LNCAP (cell line): ENCODE measurements around the gene ZNF700.

ENCODE experiments used
- TF ChIP-seq, protein P1 (sequence below): fragments of 450-650 bp; IDR thresholded peaks from 2 replicates; pipeline ENCODE4 v1.5.1; 2017; ENCODE audit warnings: mild to moderate bottlenecking

The ZNF700 gene

DNA sequence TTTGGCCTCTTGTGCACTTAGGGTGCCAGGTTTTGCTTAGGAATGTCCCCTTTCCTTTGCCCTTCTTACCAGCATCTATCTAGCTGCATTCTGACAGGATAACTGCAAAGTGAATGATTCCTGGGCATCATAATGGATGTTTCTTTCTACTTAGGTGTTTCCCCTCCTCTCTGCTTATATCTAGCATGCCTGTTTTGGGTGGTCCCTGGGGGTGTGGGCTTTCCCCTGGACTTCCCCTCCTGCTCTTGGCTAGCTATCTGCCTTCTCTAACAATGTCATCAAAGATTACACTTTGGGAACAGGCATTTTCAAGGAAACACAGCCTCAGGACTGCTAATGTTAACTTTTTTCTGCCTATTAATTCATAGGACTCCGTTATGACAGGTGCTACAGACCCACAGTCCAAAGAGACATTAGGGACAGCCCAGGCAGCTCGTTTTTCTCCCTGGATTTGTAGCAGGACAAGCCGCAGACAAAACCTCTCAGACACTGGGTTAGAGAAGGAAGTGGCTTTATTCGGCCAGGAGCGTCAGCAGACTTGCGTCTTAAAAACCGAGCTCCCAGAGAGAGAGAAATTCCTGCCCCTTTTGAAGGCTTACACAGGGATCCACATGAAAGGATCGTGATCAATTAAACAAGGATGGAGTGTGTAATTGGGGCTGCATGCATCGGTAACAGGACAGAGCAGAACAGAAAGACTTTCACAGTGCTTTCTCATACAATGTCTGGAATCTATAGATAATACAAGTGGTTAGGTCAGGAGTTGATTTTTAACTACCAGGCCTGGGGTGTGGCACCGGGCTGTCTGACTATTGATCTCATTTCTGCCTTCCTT lies 17.3 kb downstream of the ZNF700 start:
- TF ChIP-seq, protein P1, sequence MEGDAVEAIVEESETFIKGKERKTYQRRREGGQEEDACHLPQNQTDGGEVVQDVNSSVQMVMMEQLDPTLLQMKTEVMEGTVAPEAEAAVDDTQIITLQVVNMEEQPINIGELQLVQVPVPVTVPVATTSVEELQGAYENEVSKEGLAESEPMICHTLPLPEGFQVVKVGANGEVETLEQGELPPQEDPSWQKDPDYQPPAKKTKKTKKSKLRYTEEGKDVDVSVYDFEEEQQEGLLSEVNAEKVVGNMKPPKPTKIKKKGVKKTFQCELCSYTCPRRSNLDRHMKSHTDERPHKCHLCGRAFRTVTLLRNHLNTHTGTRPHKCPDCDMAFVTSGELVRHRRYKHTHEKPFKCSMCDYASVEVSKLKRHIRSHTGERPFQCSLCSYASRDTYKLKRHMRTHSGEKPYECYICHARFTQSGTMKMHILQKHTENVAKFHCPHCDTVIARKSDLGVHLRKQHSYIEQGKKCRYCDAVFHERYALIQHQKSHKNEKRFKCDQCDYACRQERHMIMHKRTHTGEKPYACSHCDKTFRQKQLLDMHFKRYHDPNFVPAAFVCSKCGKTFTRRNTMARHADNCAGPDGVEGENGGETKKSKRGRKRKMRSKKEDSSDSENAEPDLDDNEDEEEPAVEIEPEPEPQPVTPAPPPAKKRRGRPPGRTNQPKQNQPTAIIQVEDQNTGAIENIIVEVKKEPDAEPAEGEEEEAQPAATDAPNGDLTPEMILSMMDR, result no peak

DNA sequence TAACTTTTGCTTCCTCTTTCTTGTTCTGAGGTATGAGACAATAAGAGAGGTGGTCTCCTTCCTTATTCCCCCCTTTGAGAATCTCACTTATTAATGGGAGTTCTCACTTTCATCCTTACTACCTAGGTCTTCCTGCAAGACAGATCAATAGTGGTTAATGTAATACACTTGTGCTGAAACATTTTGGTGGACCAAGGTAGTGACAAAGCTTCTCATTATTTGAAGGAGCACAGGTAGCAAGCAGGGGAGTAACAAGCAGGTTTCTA lies 17.9 kb downstream of the ZNF700 start:
- TF ChIP-seq, protein P1, result no peak

DNA sequence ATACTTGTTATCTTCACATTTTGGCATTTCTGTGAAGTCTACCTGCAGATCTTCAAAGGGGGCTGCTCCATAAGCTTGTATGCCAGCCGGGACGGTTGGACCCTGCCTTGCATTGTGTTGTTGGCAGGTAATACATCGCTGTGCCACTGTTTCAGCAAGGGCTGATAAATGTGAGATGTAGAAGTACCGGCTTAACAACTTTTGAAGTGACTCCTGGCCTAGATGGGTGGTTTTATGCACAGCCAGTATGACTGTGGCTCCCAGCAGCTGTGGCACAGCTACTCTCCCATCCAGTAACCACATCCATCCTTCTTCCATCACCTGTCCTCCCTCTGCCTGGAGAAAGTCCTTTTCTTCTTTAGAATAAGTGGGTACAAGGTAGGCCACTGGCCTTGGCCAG lies 19.7 kb downstream of the ZNF700 start:
- TF ChIP-seq, protein P1, result no peak

DNA sequence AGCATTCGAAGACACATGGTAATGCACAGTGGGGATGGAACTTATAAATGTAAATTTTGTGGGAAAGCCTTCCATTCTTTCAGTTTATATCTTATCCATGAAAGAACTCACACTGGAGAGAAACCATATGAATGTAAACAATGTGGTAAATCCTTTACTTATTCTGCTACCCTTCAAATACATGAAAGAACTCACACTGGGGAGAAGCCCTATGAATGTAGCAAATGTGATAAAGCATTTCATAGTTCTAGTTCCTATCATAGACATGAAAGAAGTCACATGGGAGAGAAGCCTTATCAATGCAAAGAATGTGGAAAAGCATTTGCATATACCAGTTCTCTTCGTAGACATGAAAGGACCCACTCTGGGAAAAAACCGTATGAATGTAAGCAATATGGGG lies 23.7 kb downstream of the ZNF700 start:
- TF ChIP-seq, protein P1, result no peak

DNA sequence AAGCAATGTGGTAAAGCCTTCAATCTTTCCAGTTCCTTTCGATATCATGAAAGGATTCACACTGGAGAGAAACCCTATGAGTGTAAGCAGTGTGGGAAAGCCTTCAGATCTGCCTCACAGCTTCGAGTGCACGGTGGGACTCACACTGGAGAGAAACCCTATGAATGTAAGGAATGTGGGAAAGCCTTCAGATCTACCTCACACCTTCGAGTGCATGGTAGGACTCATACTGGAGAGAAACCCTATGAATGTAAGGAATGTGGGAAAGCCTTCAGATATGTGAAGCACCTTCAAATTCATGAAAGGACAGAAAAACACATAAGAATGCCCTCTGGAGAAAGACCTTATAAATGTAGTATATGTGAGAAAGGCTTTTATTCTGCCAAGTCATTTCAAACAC lies 24.3 kb downstream of the ZNF700 start:
- TF ChIP-seq, protein P1, result no peak

DNA sequence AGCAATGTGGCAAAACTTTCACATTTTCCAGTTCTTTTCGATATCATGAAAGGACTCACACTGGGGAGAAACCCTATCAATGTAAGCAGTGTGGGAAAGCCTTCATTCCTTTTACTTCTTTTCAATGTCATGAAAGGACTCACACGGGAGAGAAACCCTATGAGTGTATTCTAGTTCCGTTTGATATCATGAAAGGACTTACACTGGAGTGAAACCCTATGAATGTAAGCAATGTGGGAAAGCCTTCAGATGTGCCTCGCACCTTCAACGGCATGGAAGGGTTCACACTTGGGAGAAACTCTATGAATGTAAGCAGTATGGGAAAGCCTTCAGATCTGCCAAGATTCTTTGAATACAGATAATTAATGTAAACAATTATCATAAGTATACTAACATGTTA lies 25.4 kb downstream of the ZNF700 start:
- TF ChIP-seq, protein P1, result no peak

DNA sequence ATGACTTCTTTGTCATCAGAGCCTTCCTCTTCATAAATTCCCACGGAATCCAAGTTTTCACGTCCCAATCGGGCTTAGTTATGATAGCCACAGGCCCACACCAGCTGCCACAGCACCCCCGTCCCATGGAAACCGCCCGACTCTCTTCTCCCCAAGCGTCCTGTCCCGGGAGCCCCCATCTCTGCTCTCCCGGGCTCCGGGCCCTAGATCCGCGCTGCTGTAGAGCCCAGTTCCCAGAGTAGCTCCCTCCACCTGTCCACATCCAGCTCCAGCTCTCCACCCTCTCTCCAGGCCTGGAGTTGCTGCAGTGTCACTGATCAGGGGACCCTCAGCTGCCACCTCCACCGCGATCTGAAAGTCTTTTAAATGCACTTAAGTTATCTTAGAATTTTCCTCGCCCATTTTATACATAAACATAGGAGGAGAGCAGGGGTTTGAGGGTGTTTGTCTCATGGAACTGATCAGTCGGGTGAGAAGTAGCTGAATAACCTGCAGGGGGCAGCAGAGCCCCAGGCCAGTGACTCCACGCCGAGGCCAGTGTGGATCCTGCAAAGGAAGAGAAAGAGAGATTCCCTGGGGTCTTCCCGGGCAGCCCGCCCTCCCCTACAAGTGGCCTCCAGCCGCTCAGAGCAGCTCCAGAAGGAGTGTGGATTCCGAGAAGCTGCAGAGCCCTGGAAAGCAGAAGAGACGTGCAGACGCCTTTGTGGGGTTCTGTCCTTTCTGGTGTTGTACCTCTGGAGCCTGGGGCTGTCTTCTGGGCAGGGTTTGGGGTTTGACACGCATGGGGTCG lies 38.9 kb downstream of the ZNF700 start:
- TF ChIP-seq, protein P1, result peak; percentile 59
